Smooth muscle cell (in vitro differentiated cells): ENCODE measurements around the gene NTNG1. TPM values are rescaled to one million over a fixed set of nuclear protein-coding genes. Genes with fewer than 3 reads are reported as not detected.

ENCODE experiments used
- DNase-seq: peaks from one replicate; lab custom pipeline; 2025; ENCODE audit not compliant: unreplicated experiment; lab: John Stamatoyannopoulos, UW
- H2AFZ ChIP-seq: fragments of 200-600 bp; sonication (generic); 2 replicates; pipeline ENCODE4 v1.6.0; 2016; ENCODE audit warnings: antibody characterized with exemption, low read depth, mild to moderate bottlenecking
- H3F3A ChIP-seq: fragments of 200-600 bp; sonication (generic); 2 replicates; pipeline ENCODE4 v1.6.0; 2017; ENCODE audit warnings: antibody characterized with exemption, low read depth
- H3K27ac ChIP-seq: fragments of 200-600 bp; sonication (generic); 2 replicates; pipeline ENCODE4 v1.5.1; 2016; ENCODE audit warnings: low read depth, mild to moderate bottlenecking
- H3K27me3 ChIP-seq: fragments of 200-600 bp; sonication (generic); 2 replicates; pipeline ENCODE4 v1.6.1; 2016; ENCODE audit warnings: low read depth, mild to moderate bottlenecking
- H3K36me3 ChIP-seq: fragments of 200-600 bp; sonication (generic); 2 replicates; pipeline ENCODE4 v1.5.1; 2016; ENCODE audit warnings: low read depth
- H3K4me1 ChIP-seq: fragments of 200-600 bp; sonication (generic); 2 replicates; pipeline ENCODE4 v1.5.1; 2016; ENCODE audit warnings: low read depth
- H3K4me2 ChIP-seq: fragments of 200-600 bp; sonication (generic); 2 replicates; pipeline ENCODE4 v1.6.0; 2016; ENCODE audit warnings: mild to moderate bottlenecking
- H3K4me3 ChIP-seq: fragments of 200-600 bp; sonication (generic); 2 replicates; pipeline ENCODE4 v1.5.1; 2016; ENCODE audit warnings: mild to moderate bottlenecking
- H3K79me2 ChIP-seq: fragments of 200-600 bp; sonication (generic); 2 replicates; pipeline ENCODE4 v1.6.0; 2016; ENCODE audit warnings: low read depth, mild to moderate bottlenecking
- H3K9ac ChIP-seq: fragments of 200-600 bp; sonication (generic); 2 replicates; pipeline ENCODE4 v1.6.0; 2016; ENCODE audit warnings: low read depth
- H3K9me3 ChIP-seq: fragments of 200-600 bp; sonication (generic); replicated peaks from 2 replicates; pipeline ENCODE4 v1.5.1; 2016; ENCODE audit warnings: low read depth
- H4K20me1 ChIP-seq: fragments of 200-600 bp; sonication (generic); 2 replicates; pipeline ENCODE4 v1.6.0; 2016; ENCODE audit warnings: low read depth
- WGBS: methylation state at CpG from one replicate; pipeline ENCODE4 v1.1.7; 2016; ENCODE audit warnings: low lambda C conversion rate; 5-methylcytosine and 5-hydroxymethylcytosine counted together
- polyA plus RNA-seq: library from polyadenylated mRNA; unstranded; fragments of >200 nt; fragmentation: Nextera tagmentation; extraction: Ambion mirVana; gene quantifications from 2 replicates; pipeline ENCODE4 v1.2.1, GENCODE V29; 2016
- total RNA-seq: library from RNA; depleted of rRNA; stranded (reverse); fragments of >200 nt; gene quantifications from 2 replicates; pipeline ENCODE4 v1.2.3, GENCODE V29; 2014
- TF ChIP-seq, protein P1 (sequence below): fragments of 200-600 bp; sonication (generic); IDR thresholded peaks from 2 replicates; pipeline ENCODE4 v1.5.1; 2017; ENCODE audit warnings: borderline replicate concordance, mild to moderate bottlenecking, antibody characterized with exemption; ENCODE audit not compliant: insufficient read depth, poor library complexity, severe bottlenecking

NTNG1 gene
- total and polyA plus RNA-seq, 2 experiments from 2014 or later: 0.39 to 1.1 TPM

DNA sequence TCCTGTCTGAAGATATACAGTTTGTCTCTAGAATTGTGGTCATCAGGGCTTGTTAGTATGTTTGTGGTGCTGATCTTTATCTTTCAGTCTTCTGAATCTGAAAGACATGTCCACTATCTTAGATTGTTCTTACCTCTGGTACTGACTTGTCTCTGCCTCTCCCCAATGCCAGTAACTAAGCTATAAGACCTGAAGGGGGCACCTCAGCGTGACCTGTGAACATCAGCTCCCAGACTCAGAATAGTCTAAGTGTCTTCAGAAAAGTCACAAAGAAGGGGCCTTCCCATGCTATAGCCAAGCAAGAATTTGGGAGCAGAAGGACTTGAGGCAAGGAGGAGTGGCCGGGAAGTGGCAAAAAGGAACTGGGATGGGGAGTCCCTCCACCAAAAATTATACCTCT lies 178.1 kb downstream of the NTNG1 start:
- Histone ChIP-seq H3K27ac (no peak overlapping the region), H4K20me1 (no peaks in the 10 kb centered on the region), H3K27me3 (no peaks in the 10 kb centered on the region), H3K4me3 (no peak overlapping the region), H3K79me2 (no peaks in the 10 kb centered on the region), H3K9me3 (no peaks in the 10 kb centered on the region), H3K4me1 (no peaks in the 10 kb centered on the region), H2AFZ (no peak overlapping the region), H3F3A (no peaks in the 10 kb centered on the region), H3K36me3 (no peaks in the 10 kb centered on the region), H3K9ac (no peak overlapping the region), H3K4me2 (no peak overlapping the region)
- no peak for DNase-seq
- 88% methylated on average over 2 of the region's 2 CpGs for WGBS
- TF ChIP-seq, protein P1, sequence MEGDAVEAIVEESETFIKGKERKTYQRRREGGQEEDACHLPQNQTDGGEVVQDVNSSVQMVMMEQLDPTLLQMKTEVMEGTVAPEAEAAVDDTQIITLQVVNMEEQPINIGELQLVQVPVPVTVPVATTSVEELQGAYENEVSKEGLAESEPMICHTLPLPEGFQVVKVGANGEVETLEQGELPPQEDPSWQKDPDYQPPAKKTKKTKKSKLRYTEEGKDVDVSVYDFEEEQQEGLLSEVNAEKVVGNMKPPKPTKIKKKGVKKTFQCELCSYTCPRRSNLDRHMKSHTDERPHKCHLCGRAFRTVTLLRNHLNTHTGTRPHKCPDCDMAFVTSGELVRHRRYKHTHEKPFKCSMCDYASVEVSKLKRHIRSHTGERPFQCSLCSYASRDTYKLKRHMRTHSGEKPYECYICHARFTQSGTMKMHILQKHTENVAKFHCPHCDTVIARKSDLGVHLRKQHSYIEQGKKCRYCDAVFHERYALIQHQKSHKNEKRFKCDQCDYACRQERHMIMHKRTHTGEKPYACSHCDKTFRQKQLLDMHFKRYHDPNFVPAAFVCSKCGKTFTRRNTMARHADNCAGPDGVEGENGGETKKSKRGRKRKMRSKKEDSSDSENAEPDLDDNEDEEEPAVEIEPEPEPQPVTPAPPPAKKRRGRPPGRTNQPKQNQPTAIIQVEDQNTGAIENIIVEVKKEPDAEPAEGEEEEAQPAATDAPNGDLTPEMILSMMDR: no peak

DNA sequence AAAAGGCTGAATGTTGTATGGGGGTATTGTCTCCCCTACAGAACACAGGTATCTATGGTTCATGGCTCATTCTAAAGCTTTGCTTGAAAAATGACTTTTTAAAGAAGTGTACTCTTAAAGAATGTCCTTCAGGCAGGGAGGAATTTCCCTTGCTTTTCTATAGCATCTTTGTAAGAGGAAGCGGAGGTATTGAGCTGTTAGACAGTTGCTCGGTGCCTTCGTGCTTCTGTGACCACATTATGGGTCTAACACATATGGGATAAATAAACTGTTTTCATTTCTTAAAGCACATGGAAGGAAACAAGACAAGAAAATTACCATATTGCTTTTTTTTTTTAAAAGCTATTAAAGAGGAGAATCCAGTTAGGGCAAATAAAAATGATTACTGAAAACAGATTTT lies 182.9 kb downstream of the NTNG1 start:
- Histone ChIP-seq H3K36me3 (no peaks in the 10 kb centered on the region), H3K4me3 (no peak overlapping the region), H3K9me3 (no peaks in the 10 kb centered on the region), H3K27me3 (no peaks in the 10 kb centered on the region), H3K4me2 (no peak overlapping the region), H4K20me1 (no peaks in the 10 kb centered on the region), H3F3A (no peaks in the 10 kb centered on the region), H3K79me2 (no peaks in the 10 kb centered on the region), H3K9ac (no peak overlapping the region), H3K4me1 (no peaks in the 10 kb centered on the region), H3K27ac (no peak overlapping the region), H2AFZ (no peak overlapping the region)
- 95% methylated on average over 3 of the region's 3 CpGs for WGBS
- TF ChIP-seq, protein P1: no peak
- DNase-seq: no peak

DNA sequence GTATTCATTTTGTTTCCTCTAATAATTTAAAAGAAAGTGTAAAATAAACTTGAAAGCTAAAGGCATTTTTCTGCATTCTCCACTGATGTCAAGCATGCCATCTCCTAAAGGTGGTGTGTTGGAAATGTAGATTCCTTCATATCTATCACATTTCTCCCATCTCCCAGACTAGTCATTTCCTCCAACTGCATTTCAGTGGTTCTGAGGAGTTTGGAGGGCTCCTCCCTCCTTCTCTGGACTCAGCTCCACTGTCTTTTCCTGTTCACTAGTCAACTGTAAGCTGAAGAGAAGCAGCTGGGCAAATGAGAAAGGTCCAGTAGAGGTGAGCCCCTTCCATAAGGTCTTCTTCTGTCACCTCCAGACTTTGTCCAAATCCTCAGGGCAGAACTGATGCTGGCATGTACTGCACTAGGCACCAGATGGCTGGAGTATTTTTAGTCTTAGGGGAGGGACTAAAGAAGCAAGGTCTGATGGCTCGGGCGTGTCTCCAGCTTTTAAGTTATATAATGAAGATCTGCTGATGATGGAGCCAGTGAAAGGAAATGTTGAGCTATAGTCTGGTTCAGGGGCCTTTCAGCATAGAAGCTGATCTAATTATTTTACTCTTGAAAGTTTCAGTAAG lies 186.1 kb downstream of the NTNG1 start:
- no peak for DNase-seq
- no peaks in the 10 kb centered on the region for H3F3A ChIP-seq
- WGBS: 93% methylated on average over 2 of the region's 2 CpGs
- H3K27me3 ChIP-seq: no peaks in the 10 kb centered on the region
- TF ChIP-seq, protein P1: no peak
- no peak overlapping the region for H3K9ac ChIP-seq
- H2AFZ ChIP-seq: no peak overlapping the region
- H3K79me2 ChIP-seq: no peaks in the 10 kb centered on the region
- H3K4me2 ChIP-seq: no peak overlapping the region
- no peak overlapping the region for H3K27ac ChIP-seq
- H3K36me3 ChIP-seq: no peaks in the 10 kb centered on the region
- H3K4me3 ChIP-seq: no peak overlapping the region
- H4K20me1 ChIP-seq: no peaks in the 10 kb centered on the region
- no peaks in the 10 kb centered on the region for H3K4me1 ChIP-seq
- no peaks in the 10 kb centered on the region for H3K9me3 ChIP-seq

DNA sequence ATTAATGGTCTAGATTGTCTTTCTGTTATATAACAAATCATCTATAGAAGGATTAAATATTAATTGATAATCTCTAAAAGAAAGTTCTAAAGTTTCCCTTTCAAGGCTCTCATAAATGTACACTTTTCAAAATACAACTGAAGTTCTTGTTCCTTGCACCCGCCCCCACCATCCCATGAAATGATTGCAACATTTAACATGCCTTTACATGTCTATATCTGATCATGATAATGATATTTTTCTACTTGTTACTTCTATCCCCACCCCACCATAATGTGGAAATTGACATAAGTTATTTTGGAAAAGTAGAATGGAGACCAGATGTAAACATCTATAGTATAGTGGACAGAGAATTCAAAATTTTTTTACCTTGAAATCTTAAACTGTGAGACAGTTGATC lies 186.6 kb downstream of the NTNG1 start:
- Histone ChIP-seq H3K9ac (no peak overlapping the region), H4K20me1 (no peaks in the 10 kb centered on the region), H3K27ac (no peak overlapping the region), H3K4me2 (no peak overlapping the region), H3K27me3 (no peaks in the 10 kb centered on the region), H3K36me3 (no peaks in the 10 kb centered on the region), H3K79me2 (no peaks in the 10 kb centered on the region), H3F3A (no peaks in the 10 kb centered on the region), H3K4me3 (no peak overlapping the region), H2AFZ (no peak overlapping the region), H3K9me3 (no peaks in the 10 kb centered on the region), H3K4me1 (no peaks in the 10 kb centered on the region)
- 100% methylated on average over 1 of the region's 1 CpG for WGBS
- TF ChIP-seq, protein P1: no peak
- DNase-seq: no peak
